NCI-H2196 (cell line): ENCODE measurements around the gene TNFRSF8.
A peak's percentile ranks its signal among the peaks of the same experiment; 100 is the strongest.

Source experiments
- DNase-seq: peaks from one replicate; lab custom pipeline; 2025; ENCODE audit not compliant: unreplicated experiment; lab: John Stamatoyannopoulos, UW

Gene TNFRSF8

GRCh38 chr1:12113433-12114339, 50.6 kb downstream of the TNFRSF8 start:
- peak; percentile 11 for DNase-seq

- DNase-seq = no peak
Measured at GRCh38 chr1:12114340-12114683, 51.2 kb downstream of the TNFRSF8 start.

- no peak for DNase-seq
Measured at GRCh38 chr1:12114916-12115315, 51.8 kb downstream of the TNFRSF8 start.

GRCh38 chr1:12121212-12122003, 58.3 kb downstream of the TNFRSF8 start:
- no peak for DNase-seq

- no peak for DNase-seq
Measured at GRCh38 chr1:12123172-12123571, 60.1 kb downstream of the TNFRSF8 start.

GRCh38 chr1:12124693-12125421, 61.8 kb downstream of the TNFRSF8 start:
- peak; percentile 64 for DNase-seq

GRCh38 chr1:12125422-12126355, 62.6 kb downstream of the TNFRSF8 start:
- DNase-seq = no peak

GRCh38 chr1:12126781-12127180, 63.7 kb downstream of the TNFRSF8 start:
- DNase-seq = no peak

GRCh38 chr1:12127206-12127810, 64.2 kb downstream of the TNFRSF8 start:
- DNase-seq = no peak

GRCh38 chr1:12128120-12128519, 65.0 kb downstream of the TNFRSF8 start:
- no peak for DNase-seq

- DNase-seq = no peak
Measured at GRCh38 chr1:12129624-12130023, 66.5 kb downstream of the TNFRSF8 start.

- no peak for DNase-seq
Measured at GRCh38 chr1:12130466-12131130, 67.5 kb downstream of the TNFRSF8 start.

- no peak for DNase-seq
Measured at GRCh38 chr1:12132078-12132477, 69.0 kb downstream of the TNFRSF8 start.

- no peak for DNase-seq
Measured at GRCh38 chr1:12134716-12135115, 71.6 kb downstream of the TNFRSF8 start.

GRCh38 chr1:12135612-12136011, 72.5 kb downstream of the TNFRSF8 start:
- no peak for DNase-seq

- no peak for DNase-seq
Measured at GRCh38 chr1:12136916-12137610, 74.0 kb downstream of the TNFRSF8 start.

- no peak for DNase-seq
Measured at GRCh38 chr1:12138196-12139168, 75.4 kb downstream of the TNFRSF8 start.

GRCh38 chr1:12140016-12140415, 76.9 kb downstream of the TNFRSF8 start:
- no peak for DNase-seq
